Measurements from ENCODE around the gene FAM234B.

Gene FAM234B

GRCh38 chr12:13116259-13116658, 72.1 kb downstream of the FAM234B start:
- no peak overlapping the region for H3K27ac ChIP-seq
- no peaks in the 10 kb centered on the region for H3K79me2 ChIP-seq (ENCODE audit: insufficient read depth, low read depth)
- H3K4me2 ChIP-seq: no peak overlapping the region
- H3K9ac ChIP-seq: no peak overlapping the region
- no peaks in the 10 kb centered on the region for H3K27me3 ChIP-seq (ENCODE audit: insufficient read depth, low read depth)
- no peak overlapping the region for H3K4me3 ChIP-seq (IDR thresholded peaks at IDR 0.05; ENCODE audit: insufficient read depth, low read depth, low read length)
- H2AFZ ChIP-seq (ENCODE audit: low read depth): no peak overlapping the region
- TF ChIP-seq CTCF (conservative IDR thresholded peaks at IDR 0.05; ENCODE audit: low read depth, low read length): no peak
- H3K36me3 ChIP-seq (ENCODE audit: insufficient read depth): no peaks in the 10 kb centered on the region
- H4K20me1 ChIP-seq (ENCODE audit: insufficient read depth): no peaks in the 10 kb centered on the region
- H3K4me1 ChIP-seq (ENCODE audit: low read depth, poor library complexity, severe bottlenecking): no peaks in the 10 kb centered on the region

DNA sequence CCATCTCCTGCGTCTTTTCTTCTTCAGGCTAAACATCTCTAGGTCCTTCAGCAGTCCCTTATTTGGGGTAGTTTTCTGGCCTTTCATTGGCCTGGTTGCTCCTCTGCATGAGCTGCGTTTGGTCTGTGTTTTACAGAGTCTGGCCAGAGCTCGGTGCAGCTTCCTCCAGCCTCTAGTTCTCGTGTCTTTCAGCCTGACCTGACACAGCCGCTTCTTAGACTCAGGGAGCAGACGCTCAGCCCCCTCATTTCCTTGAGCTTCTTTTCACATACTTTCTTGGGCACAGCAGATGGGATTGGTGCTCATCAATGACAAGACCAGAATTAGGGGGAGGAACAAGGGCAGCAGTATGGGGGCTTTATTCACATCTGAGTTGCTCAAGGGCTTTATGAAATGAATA, 72.8 kb downstream of the FAM234B start:
- Histone ChIP-seq H3K4me1 (ENCODE audit: low read depth, poor library complexity, severe bottlenecking) (no peaks in the 10 kb centered on the region), H3K27me3 (ENCODE audit: insufficient read depth, low read depth) (no peaks in the 10 kb centered on the region), H3K27ac (no peak overlapping the region), H4K20me1 (ENCODE audit: insufficient read depth) (no peaks in the 10 kb centered on the region), H3K9ac (no peak overlapping the region), H3K4me2 (no peak overlapping the region), H3K36me3 (ENCODE audit: insufficient read depth) (no peaks in the 10 kb centered on the region), H3K4me3 (IDR thresholded peaks at IDR 0.05; ENCODE audit: insufficient read depth, low read depth, low read length) (no peak overlapping the region), H3K79me2 (ENCODE audit: insufficient read depth, low read depth) (no peaks in the 10 kb centered on the region), H2AFZ (ENCODE audit: low read depth) (no peak overlapping the region)
- TF ChIP-seq CTCF (conservative IDR thresholded peaks at IDR 0.05; ENCODE audit: low read depth, low read length): no peak

DNA sequence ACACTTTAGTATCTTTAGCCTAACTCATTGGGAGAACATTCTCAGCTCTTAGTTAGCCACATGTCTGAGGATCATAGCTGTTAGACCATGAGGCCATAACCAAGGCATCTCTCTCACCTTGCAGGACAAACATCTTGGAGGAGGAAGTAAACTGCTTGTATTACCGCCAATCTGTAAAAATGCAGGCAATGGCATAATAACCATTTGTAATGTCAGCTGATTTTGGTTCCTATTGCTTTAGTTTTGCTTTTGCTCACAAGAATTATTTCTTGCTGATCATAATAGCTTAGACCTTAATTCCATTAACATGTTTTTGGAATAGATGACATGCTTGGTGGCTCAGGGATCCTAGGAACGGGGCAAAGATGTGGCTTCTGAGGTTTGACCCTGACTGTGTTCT, 75.6 kb downstream of the FAM234B start:
- H2AFZ ChIP-seq (ENCODE audit: low read depth): no peak overlapping the region
- no peak overlapping the region for H3K9ac ChIP-seq
- no peaks in the 10 kb centered on the region for H3K4me1 ChIP-seq (ENCODE audit: low read depth, poor library complexity, severe bottlenecking)
- H3K36me3 ChIP-seq (ENCODE audit: insufficient read depth): no peaks in the 10 kb centered on the region
- H3K27me3 ChIP-seq (ENCODE audit: insufficient read depth, low read depth): no peaks in the 10 kb centered on the region
- no peaks in the 10 kb centered on the region for H4K20me1 ChIP-seq (ENCODE audit: insufficient read depth)
- H3K4me3 ChIP-seq (IDR thresholded peaks at IDR 0.05; ENCODE audit: insufficient read depth, low read depth, low read length): no peak overlapping the region
- TF ChIP-seq CTCF (conservative IDR thresholded peaks at IDR 0.05; ENCODE audit: low read depth, low read length): no peak
- no peaks in the 10 kb centered on the region for H3K79me2 ChIP-seq (ENCODE audit: insufficient read depth, low read depth)
- no peak overlapping the region for H3K4me2 ChIP-seq
- no peak overlapping the region for H3K27ac ChIP-seq

GRCh38 chr12:13120413-13120812, 76.2 kb downstream of the FAM234B start:
- Histone ChIP-seq H3K79me2 (ENCODE audit: insufficient read depth, low read depth) (no peaks in the 10 kb centered on the region), H3K4me3 (IDR thresholded peaks at IDR 0.05; ENCODE audit: insufficient read depth, low read depth, low read length) (no peak overlapping the region), H2AFZ (ENCODE audit: low read depth) (no peak overlapping the region), H3K27ac (no peak overlapping the region), H3K9ac (no peak overlapping the region), H3K4me1 (ENCODE audit: low read depth, poor library complexity, severe bottlenecking) (no peaks in the 10 kb centered on the region), H3K4me2 (no peak overlapping the region), H3K36me3 (ENCODE audit: insufficient read depth) (no peaks in the 10 kb centered on the region), H4K20me1 (ENCODE audit: insufficient read depth) (no peaks in the 10 kb centered on the region), H3K27me3 (ENCODE audit: insufficient read depth, low read depth) (no peaks in the 10 kb centered on the region)
- no peak for TF ChIP-seq CTCF (conservative IDR thresholded peaks at IDR 0.05; ENCODE audit: low read depth, low read length)

DNA sequence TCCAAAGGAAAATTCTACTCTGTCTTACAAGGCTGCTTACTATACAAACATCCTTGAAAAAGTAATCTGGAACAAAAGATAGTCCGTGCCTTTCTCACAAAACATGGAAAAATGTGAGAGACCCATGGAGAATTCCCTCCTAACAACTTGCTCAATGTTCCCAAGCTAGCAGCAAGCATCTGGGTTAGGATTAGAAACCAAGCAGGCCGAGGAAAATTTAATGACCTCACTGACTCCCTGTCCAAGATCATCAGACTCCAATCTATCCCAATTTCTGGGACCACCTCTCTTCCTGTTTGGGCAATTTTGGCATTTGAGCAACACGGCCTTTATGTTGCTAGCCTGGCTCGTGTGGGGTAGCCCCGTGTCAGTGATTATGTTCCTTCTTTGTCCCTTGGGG, 77.4 kb downstream of the FAM234B start:
- Histone ChIP-seq H3K27me3 (ENCODE audit: insufficient read depth, low read depth) (no peaks in the 10 kb centered on the region), H3K79me2 (ENCODE audit: insufficient read depth, low read depth) (no peaks in the 10 kb centered on the region), H4K20me1 (ENCODE audit: insufficient read depth) (no peaks in the 10 kb centered on the region), H3K27ac (no peak overlapping the region), H3K4me1 (ENCODE audit: low read depth, poor library complexity, severe bottlenecking) (no peaks in the 10 kb centered on the region), H3K9ac (no peak overlapping the region), H3K4me2 (no peak overlapping the region), H3K4me3 (IDR thresholded peaks at IDR 0.05; ENCODE audit: insufficient read depth, low read depth, low read length) (no peak overlapping the region), H2AFZ (ENCODE audit: low read depth) (no peak overlapping the region), H3K36me3 (ENCODE audit: insufficient read depth) (no peaks in the 10 kb centered on the region)
- TF ChIP-seq CTCF (conservative IDR thresholded peaks at IDR 0.05; ENCODE audit: low read depth, low read length): no peak
